ENCODE measurements around the gene CHST12.

CHST12 gene

DNA sequence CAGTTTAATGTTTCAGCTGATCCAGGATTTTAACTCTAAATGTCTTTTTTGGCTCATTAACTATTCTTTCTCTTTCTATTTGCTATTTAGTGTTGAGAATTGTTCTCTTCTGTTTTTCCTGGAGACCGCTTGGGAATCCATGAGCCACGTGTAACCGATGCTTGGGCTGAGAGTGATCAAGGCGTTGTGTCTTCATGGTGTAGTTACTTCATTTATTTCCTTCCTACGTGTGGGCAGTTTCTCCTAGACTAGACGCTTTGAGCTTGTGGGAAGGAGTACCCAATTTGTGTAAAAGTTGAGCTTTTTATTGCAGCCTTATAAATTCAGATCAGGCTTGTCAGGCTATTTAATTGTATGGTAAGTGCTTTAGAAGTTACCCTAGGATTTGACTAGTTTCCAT is 45.8 kb upstream of the CHST12 start:
- no peak for DNase-seq (ENCODE audit: low read depth)
- TF ChIP-seq, protein P1, sequence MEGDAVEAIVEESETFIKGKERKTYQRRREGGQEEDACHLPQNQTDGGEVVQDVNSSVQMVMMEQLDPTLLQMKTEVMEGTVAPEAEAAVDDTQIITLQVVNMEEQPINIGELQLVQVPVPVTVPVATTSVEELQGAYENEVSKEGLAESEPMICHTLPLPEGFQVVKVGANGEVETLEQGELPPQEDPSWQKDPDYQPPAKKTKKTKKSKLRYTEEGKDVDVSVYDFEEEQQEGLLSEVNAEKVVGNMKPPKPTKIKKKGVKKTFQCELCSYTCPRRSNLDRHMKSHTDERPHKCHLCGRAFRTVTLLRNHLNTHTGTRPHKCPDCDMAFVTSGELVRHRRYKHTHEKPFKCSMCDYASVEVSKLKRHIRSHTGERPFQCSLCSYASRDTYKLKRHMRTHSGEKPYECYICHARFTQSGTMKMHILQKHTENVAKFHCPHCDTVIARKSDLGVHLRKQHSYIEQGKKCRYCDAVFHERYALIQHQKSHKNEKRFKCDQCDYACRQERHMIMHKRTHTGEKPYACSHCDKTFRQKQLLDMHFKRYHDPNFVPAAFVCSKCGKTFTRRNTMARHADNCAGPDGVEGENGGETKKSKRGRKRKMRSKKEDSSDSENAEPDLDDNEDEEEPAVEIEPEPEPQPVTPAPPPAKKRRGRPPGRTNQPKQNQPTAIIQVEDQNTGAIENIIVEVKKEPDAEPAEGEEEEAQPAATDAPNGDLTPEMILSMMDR (conservative IDR thresholded peaks at IDR 0.05; ENCODE audit: low read length) = no peak
- no peak overlapping the region for H3K4me3 ChIP-seq (ENCODE audit: low read length)

DNA sequence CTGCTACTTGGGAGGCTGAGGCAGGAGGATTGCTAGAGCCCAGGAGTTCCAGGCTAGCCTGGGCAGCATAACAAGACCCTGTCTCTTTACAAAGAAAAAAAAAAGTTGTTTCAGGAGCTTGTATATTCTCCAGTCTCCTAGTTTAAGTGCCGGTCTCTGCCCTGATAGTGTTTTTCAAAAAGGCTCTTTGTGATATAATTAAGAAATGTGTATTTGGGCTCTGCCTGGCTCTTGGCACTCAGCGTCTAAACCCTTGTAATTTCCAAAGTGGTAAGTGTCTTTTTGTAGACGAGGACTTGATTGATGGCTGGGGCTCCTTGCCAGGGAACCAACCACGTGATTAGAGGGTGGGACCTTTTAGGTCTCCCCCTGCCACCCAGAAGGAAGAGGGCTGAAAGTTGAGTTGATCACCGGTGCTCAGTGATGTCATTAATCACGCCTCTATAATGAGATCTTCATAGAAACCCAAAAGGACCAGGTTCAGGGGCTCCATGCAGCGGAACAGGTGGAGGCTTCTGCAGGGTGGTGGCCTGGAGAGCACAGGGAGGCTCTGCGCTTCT is 44.4 kb upstream of the CHST12 start:
- no peak overlapping the region for H3K4me3 ChIP-seq (ENCODE audit: low read length)
- no peak for DNase-seq (ENCODE audit: low read depth)
- TF ChIP-seq, protein P1 (conservative IDR thresholded peaks at IDR 0.05; ENCODE audit: low read length) = no peak

DNA sequence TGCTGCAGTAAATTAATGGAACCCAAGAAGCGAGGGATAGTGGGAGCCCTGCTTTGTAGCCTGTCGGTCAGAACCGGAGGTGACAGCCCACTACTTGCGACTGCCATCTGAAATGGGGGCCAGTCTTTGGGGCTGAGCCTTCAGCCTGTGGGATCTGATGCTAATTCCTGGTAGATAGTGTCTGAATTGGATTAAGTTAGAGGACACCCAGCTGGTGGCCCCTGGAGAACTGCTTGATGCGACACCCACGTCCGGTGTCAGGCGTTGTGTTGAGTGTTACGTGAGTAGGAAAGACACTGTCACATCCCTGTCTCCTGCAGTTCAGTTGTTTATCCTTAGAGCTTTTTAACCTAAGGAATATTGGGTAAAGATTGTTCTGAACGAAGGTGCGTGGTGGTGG is 43.8 kb upstream of the CHST12 start:
- no peak overlapping the region for H3K4me3 ChIP-seq (ENCODE audit: low read length)
- TF ChIP-seq, protein P1 (conservative IDR thresholded peaks at IDR 0.05; ENCODE audit: low read length) = no peak
- DNase-seq (ENCODE audit: low read depth) = no peak

DNA sequence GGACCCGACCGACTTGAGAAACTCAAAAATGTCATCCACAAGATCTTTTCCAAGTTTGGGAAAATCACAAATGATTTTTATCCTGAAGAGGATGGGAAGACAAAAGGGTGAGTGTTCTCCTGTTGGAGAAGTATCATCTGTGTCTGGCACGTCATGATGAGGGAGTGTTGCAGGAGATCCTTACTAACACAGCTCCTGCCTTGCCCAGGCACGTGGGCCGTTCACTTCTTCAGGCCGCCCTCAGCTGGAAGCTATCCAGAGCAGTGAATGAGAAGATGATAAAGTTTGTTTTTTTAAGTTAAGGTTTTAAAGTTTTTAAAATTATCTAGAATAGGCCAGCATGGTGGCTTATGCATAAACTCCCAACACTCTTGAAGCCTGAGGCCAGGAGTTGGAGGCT is 42.6 kb upstream of the CHST12 start:
- TF ChIP-seq, protein P1 (conservative IDR thresholded peaks at IDR 0.05; ENCODE audit: low read length) = no peak
- DNase-seq (ENCODE audit: low read depth) = no peak
- no peak overlapping the region for H3K4me3 ChIP-seq (ENCODE audit: low read length)

DNA sequence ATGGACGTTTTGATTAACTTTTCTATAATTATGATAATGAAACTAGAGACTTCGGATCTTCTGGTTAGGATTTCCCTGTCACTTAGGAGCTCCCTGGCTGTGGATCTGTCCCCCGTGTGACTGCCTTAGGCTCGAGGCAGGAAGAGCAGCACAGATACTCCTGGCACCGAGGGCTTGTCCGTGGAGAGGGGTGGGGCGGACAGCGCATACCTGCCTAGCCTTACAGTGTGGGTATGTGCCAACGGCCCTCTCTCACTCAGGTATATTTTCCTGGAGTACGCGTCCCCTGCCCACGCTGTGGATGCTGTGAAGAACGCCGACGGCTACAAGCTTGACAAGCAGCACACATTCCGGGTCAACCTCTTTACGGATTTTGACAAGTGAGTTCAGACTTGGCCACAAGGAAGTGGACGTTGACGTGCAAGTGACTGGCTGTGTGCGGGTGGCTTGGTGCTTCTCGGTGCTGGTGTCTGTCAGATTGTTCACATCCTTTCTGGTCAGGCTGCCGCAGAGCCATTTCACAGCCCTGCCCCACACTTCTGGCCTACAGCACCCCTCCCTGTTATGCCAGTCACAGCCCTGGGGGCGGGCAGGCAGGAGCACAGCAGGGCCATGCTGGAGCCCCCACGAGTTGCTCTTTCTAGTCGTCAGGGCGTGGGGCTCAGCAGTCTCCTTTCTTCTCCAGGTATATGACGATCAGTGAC is 40.9 kb upstream of the CHST12 start:
- TF ChIP-seq, protein P1 (conservative IDR thresholded peaks at IDR 0.05; ENCODE audit: low read length) = no peak
- H3K4me3 ChIP-seq (ENCODE audit: low read length) = no peak overlapping the region
- no peak for DNase-seq (ENCODE audit: low read depth)

DNA sequence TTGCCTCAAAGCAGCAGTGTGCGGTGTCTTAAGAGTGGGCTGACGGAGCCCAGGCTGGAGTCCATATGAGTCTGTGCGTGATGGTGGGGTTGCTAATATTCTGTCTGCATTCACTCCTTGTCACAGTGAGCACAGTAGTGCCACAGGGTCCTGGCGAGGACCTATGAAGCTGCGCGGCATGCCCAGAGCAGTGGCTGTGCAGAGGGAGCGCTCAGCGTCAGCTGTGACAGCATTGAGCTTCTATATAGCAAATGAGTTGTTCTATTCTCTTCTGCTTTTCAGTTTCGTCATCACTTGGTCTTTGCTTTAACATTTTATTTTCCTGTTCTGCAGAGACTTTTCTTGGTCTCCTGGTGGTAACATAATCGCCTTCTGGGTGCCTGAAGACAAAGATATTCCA is 34.3 kb upstream of the CHST12 start:
- no peak for DNase-seq (ENCODE audit: low read depth)
- H3K4me3 ChIP-seq (ENCODE audit: low read length) = no peak overlapping the region
- TF ChIP-seq, protein P1 (conservative IDR thresholded peaks at IDR 0.05; ENCODE audit: low read length) = no peak

DNA sequence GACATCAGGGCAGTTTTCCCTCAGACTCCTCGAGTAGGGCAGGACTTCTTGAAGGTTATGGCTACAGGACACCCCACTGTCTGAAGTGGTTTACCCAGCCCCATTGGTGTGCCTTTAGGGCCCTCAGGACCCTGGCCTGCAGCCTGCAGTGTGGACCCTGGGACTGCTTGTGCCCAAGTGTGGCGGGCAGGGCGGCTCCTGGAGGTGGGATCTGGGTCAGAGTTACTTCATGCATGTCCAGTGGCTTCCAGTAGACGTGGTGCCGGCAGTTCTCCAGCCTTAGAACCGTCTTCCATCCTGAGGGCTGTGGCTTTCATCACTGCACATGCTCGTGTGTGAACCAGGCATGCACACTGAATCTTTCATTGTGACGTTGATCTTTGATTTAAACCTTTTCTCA is 32.1 kb upstream of the CHST12 start:
- TF ChIP-seq, protein P1 (conservative IDR thresholded peaks at IDR 0.05; ENCODE audit: low read length) = no peak

More for the DNA sequence above, 32.1 kb upstream of the CHST12 start:
- H3K4me3 ChIP-seq (ENCODE audit: low read length) = no peak overlapping the region
- no peak for DNase-seq (ENCODE audit: low read depth)

Measured in AG10803 (cell line).